ENCODE results near the gene DIPK1C. TPM values are rescaled to one million over a fixed set of nuclear protein-coding genes. Genes with fewer than 3 reads are reported as not detected.

The DIPK1C gene
- total RNA-seq, 4 donors from 2014 or later: 0.25 to 5.4 (median 2.9) TPM

DNA sequence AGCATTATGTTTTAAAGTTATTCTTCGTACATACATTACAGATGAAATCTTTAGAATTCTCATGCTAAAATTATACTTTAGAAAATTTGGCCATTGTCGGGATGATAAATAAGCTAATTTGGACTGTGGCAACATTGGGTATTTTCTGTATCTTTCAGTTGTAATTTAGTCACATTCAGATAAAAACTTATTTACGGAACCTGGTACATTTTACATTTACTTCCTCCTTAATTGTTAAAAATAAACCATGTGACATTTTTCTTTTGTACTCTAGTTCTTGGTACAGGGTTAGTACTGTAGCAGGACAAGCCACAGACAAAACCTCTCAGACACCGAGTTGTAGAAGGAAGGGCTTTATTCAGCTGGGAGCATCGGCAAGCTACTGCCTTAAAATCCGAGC lies 43.3 kb upstream of the DIPK1C start:
- no peak for DNase-seq (ENCODE audit: low spot score in 2 of 2)
- TF ChIP-seq, protein P1, sequence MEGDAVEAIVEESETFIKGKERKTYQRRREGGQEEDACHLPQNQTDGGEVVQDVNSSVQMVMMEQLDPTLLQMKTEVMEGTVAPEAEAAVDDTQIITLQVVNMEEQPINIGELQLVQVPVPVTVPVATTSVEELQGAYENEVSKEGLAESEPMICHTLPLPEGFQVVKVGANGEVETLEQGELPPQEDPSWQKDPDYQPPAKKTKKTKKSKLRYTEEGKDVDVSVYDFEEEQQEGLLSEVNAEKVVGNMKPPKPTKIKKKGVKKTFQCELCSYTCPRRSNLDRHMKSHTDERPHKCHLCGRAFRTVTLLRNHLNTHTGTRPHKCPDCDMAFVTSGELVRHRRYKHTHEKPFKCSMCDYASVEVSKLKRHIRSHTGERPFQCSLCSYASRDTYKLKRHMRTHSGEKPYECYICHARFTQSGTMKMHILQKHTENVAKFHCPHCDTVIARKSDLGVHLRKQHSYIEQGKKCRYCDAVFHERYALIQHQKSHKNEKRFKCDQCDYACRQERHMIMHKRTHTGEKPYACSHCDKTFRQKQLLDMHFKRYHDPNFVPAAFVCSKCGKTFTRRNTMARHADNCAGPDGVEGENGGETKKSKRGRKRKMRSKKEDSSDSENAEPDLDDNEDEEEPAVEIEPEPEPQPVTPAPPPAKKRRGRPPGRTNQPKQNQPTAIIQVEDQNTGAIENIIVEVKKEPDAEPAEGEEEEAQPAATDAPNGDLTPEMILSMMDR (IDR thresholded peaks at IDR 0.05): no peak
- TF ChIP-seq POLR2A (IDR thresholded peaks at IDR 0.05): no peak
- H3K4me3 ChIP-seq (ENCODE audit: low read depth, poor library complexity, severe bottlenecking): no peak overlapping the region
- intact Hi-C loops (cut with DNase I; ENCODE audit: low total_unique reads): no loop called here
- 86 to 87% methylated on average over 6 of the region's 6 CpGs for WGBS, 2 donors

DNA sequence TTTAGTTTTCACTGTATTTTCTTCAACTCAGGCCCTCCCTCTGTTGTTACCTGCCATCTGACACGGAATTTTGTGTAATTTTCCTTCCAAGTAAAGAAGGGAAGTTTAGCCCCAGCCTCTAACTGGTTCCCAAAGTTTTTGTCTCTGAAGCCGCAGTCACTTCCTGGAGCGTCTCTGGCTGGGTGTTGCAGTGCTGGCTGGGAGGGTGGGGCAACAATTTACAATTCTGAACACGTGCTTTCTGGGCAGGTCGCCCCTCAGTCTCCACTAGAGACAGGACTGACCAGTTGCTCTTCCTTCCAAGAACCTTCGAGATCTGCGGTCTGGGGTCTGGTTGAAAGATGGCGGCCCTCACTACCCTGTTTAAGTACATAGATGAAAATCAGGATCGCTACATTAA lies 42.5 kb upstream of the DIPK1C start:
- 38 to 43% methylated on average over 9 of the region's 9 CpGs for WGBS, 2 donors
- DNase-seq (ENCODE audit: low spot score in 2 of 2): peak; percentile 49 to 88
- intact Hi-C loops (cut with DNase I; ENCODE audit: low total_unique reads): no loop called here
- H3K4me3 ChIP-seq (ENCODE audit: low read depth, poor library complexity, severe bottlenecking): no peak overlapping the region
- TF ChIP-seq, protein P1 (IDR thresholded peaks at IDR 0.05): no peak
- TF ChIP-seq POLR2A (IDR thresholded peaks at IDR 0.05): no peak

DNA sequence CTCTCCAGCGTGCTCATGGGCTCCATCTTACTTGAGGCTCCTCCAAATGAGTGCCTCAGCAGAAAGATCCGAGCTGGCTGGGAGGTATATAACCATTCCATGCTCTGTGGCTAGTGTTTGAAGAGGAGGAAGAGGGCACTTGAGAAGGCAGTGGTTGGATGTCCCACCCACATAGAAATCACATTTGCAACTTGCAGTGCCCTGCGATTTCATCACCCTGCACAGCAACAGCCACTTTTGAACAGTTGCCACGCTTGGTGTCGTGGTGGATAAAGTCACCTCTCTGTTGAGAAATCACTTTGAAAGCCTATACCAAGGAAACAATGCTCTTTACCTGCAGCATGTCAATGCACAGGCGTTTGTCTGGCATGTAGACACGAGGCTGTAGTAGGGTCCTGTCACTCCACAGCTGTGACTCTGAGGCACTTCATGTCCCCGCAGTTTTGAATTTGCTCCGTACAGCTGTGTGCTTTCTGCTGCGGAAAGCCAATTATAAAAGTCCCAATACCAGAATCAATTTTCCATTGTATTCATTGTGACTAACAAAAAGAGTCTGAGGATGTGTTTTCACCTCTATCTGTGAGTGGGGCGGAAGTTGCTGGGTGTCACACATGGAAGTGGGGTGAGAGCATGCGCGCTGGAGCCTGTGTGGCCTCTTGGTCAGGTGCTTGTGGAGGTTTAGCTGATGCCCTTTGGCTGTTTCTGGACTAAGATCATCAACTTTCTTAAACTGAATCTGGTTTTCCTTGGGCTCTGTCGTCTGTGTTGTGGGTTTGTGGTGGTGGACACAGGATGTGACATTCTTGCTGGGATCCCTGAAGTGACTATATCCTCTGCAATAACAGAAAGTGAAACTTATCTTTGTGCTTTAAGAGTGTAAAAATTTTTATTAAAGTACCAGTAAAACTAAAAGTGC lies 41.9 kb upstream of the DIPK1C start:
- no peak overlapping the region for H3K4me3 ChIP-seq (ENCODE audit: low read depth, poor library complexity, severe bottlenecking)
- TF ChIP-seq, protein P1 (IDR thresholded peaks at IDR 0.05): no peak
- TF ChIP-seq POLR2A (IDR thresholded peaks at IDR 0.05): no peak
- 63 to 73% methylated on average over 14 of the region's 14 CpGs for WGBS, 2 donors
- intact Hi-C loops (cut with DNase I; ENCODE audit: low total_unique reads): no loop called here
- DNase-seq (ENCODE audit: low spot score in 2 of 2): peak; percentile 49 to 86

DNA sequence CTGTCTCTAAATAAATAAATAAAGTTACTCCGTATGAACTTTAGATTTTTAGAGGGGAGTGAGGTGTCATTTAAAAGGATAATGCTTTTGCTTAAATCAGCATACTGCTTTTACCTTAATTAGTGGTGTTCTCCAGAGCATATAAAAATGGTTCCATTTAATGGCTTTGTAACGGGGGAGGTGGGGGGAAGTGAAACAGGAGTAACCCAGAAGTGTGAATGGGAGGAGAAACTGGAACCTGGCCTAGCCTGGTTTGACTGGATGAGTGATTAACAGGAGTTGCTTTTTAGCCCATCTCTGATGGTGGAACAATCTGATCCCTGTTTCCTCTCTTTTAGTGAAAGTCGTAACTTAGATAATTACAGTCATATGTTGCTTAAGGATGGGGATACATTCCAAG lies 40.7 kb upstream of the DIPK1C start:
- DNase-seq (ENCODE audit: low spot score in 2 of 2): no peak
- 62 to 73% methylated on average over 3 of the region's 3 CpGs for WGBS, 2 donors
- no peak overlapping the region for H3K4me3 ChIP-seq (ENCODE audit: low read depth, poor library complexity, severe bottlenecking)
- TF ChIP-seq POLR2A (IDR thresholded peaks at IDR 0.05): no peak
- TF ChIP-seq, protein P1 (IDR thresholded peaks at IDR 0.05): no peak
- intact Hi-C loops (cut with DNase I; ENCODE audit: low total_unique reads): no loop called here

DNA sequence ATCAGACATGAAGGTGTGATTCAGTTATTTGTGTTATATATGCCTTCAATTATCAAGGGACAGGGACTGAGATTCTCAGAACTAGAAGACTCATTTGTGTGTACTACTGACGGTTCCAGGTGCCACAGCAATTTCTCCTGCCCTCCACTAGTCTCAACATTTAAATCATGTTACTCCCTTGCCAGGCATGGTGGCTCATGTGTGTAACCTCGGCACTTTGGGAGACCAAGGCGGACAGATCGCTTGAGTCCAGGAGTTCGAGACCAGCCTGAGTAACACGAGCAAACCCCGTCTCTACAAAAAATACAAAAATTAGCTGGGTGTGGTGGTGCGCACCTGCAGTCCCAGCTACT lies 40.2 kb upstream of the DIPK1C start:
- DNase-seq (ENCODE audit: low spot score in 2 of 2): no peak
- WGBS, 2 donors: 90% methylated on average over 8 of the region's 8 CpGs
- no peak for TF ChIP-seq POLR2A (IDR thresholded peaks at IDR 0.05)
- TF ChIP-seq, protein P1 (IDR thresholded peaks at IDR 0.05): no peak
- intact Hi-C loops (cut with DNase I; ENCODE audit: low total_unique reads): no loop called here
- H3K4me3 ChIP-seq (ENCODE audit: low read depth, poor library complexity, severe bottlenecking): no peak overlapping the region
